ENCODE measurements around the gene C1QBP.

C1QBP gene

GRCh38 chr17:5391678-5392077 lies 47.3 kb downstream of the C1QBP start:
- in situ Hi-C loops (cut with MboI; ENCODE audit: low sequenced_read_pairs, unreplicated experiment), result no loop called here
- no peak for DNase-seq (ENCODE audit: low spot score)
- TF ChIP-seq, protein P1, sequence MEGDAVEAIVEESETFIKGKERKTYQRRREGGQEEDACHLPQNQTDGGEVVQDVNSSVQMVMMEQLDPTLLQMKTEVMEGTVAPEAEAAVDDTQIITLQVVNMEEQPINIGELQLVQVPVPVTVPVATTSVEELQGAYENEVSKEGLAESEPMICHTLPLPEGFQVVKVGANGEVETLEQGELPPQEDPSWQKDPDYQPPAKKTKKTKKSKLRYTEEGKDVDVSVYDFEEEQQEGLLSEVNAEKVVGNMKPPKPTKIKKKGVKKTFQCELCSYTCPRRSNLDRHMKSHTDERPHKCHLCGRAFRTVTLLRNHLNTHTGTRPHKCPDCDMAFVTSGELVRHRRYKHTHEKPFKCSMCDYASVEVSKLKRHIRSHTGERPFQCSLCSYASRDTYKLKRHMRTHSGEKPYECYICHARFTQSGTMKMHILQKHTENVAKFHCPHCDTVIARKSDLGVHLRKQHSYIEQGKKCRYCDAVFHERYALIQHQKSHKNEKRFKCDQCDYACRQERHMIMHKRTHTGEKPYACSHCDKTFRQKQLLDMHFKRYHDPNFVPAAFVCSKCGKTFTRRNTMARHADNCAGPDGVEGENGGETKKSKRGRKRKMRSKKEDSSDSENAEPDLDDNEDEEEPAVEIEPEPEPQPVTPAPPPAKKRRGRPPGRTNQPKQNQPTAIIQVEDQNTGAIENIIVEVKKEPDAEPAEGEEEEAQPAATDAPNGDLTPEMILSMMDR (IDR thresholded peaks at IDR 0.05; ENCODE audit: borderline replicate concordance, control extremely low read depth, extremely low read depth, insufficient read depth, missing control alignments), result no peak

Data from GM13976 (cell line).